GM12878 (cell line): ENCODE results near the gene LRRC59. TPM values are rescaled to one million over a fixed set of nuclear protein-coding genes. Genes with fewer than 3 reads are reported as not detected.

Experiments used
- CEBPB ChIP-seq, 2 experiments: fragments of 150-350 bp in 1 of 2; IDR thresholded peaks; 2 replicates each; pipeline ENCODE4 v1.6.1; 2012 to 2014; ENCODE audit warnings: low read depth in 2 of 2, low read length in 2 of 2, borderline replicate concordance in 1 of 2, inconsistent platforms in 1 of 2
- ETV6 ChIP-seq, 2 experiments: fragments of 450-650 bp in 1 of 2; IDR thresholded peaks in 1 of 2; conservative IDR thresholded peaks in 1 of 2; 2 replicates each; pipeline ENCODE4 v1.6.1; 2014; ENCODE audit warnings: antibody characterized with exemption in 1 of 2, borderline replicate concordance in 1 of 2, low read depth in 1 of 2, mild to moderate bottlenecking in 1 of 2, moderate library complexity in 1 of 2
- GABPA ChIP-seq: IDR thresholded peaks from 2 replicates; pipeline ENCODE4 v1.6.1; 2014; ENCODE audit warnings: antibody characterized with exemption, low read depth, mild to moderate bottlenecking, inconsistent platforms
- HDAC2 ChIP-seq: fragments of 200-600 bp; sonication (generic); IDR thresholded peaks from 2 replicates; pipeline ENCODE4 v1.6.1; 2017
- PAX5 ChIP-seq: IDR thresholded peaks from 2 replicates; pipeline ENCODE4 v1.6.1; 2011; ENCODE audit warnings: low read depth, low read length, borderline replicate concordance
- SP1 ChIP-seq: IDR thresholded peaks from one replicate; pipeline ENCODE4 v1.6.1; 2011; ENCODE audit warnings: low read depth, low read length
- SREBF1 ChIP-seq: IDR thresholded peaks from 2 replicates; pipeline ENCODE4 v1.6.1; 2012; ENCODE audit warnings: mild to moderate bottlenecking, low read length
- TCF3 ChIP-seq: IDR thresholded peaks from 2 replicates; pipeline ENCODE4 v1.6.1; 2012; ENCODE audit warnings: low read depth, mild to moderate bottlenecking, low read length, borderline replicate concordance; ENCODE audit not compliant: insufficient read depth
- polyA plus RNA-seq, 11 experiments: library from polyadenylated mRNA; depleted of rRNA in 4 of 11; unstranded in 6 of 11; stranded (reverse) in 5 of 11; fragments of >200 nt; fragmentation: Nextera tagmentation in 4 of 11; fragmentation: Illumina TruSeq in 1 of 11; extraction: Ambion mirVana in 4 of 11; extraction: Trizol in 1 of 11; gene quantifications; 1 replicate in 1 of 11; 2 replicates in 10 of 11; pipeline versions ENCODE4 v1.2.1 to v1.2.3, GENCODE V29; 2011 to 2016; ENCODE audit warnings: inconsistent platforms in 2 of 11, missing spikeins in 2 of 11, low read depth in 1 of 11
- total RNA-seq, 4 experiments: library from RNA; depleted of rRNA in 3 of 4; stranded (reverse); fragments of >200 nt in 3 of 4; fragmentation: Illumina TruSeq in 1 of 4; extraction: Trizol in 1 of 4; gene quantifications; 2 replicates each; pipeline versions ENCODE4 v1.2.1 to v1.2.3, GENCODE V29; 2013 to 2021
- TF ChIP-seq, protein P1 (sequence below): fragments of 450-650 bp; IDR thresholded peaks from 2 replicates; pipeline ENCODE4 v1.6.1; 2018; ENCODE audit warnings: mild to moderate bottlenecking, low read depth, moderate library complexity; ENCODE audit not compliant: partially characterized antibody
- TF ChIP-seq, protein P2 (sequence below): fragments of 450-650 bp; conservative IDR thresholded peaks from 2 replicates; pipeline ENCODE4 v1.6.1; 2017; ENCODE audit warnings: mild to moderate bottlenecking, moderate library complexity
- TF ChIP-seq, protein P3 (sequence below): IDR thresholded peaks from 2 replicates; pipeline ENCODE4 v1.6.1; 2011; ENCODE audit warnings: low read depth, low read length, improper control_type of control experiment, borderline replicate concordance
- TF ChIP-seq, protein P4 (sequence below): IDR thresholded peaks from 2 replicates; pipeline ENCODE4 v1.6.1; 2012; ENCODE audit warnings: mild to moderate bottlenecking, low read depth, low read length
- TF ChIP-seq, protein P5 (sequence below): IDR thresholded peaks from 2 replicates; pipeline ENCODE4 v1.6.1; 2012; ENCODE audit warnings: low read length, inconsistent platforms
- TF ChIP-seq, protein P6 (sequence below): fragments of 450-650 bp; IDR thresholded peaks from 2 replicates; pipeline ENCODE4 v1.6.1; 2017; ENCODE audit warnings: mild to moderate bottlenecking

Gene LRRC59
- total and polyA plus RNA-seq, 10 of the 15 experiments (the other 5 are each of a cell fraction or from before 2014, with no cell fraction given): 8.8 to 82.2 (median 63.0) TPM

DNA sequence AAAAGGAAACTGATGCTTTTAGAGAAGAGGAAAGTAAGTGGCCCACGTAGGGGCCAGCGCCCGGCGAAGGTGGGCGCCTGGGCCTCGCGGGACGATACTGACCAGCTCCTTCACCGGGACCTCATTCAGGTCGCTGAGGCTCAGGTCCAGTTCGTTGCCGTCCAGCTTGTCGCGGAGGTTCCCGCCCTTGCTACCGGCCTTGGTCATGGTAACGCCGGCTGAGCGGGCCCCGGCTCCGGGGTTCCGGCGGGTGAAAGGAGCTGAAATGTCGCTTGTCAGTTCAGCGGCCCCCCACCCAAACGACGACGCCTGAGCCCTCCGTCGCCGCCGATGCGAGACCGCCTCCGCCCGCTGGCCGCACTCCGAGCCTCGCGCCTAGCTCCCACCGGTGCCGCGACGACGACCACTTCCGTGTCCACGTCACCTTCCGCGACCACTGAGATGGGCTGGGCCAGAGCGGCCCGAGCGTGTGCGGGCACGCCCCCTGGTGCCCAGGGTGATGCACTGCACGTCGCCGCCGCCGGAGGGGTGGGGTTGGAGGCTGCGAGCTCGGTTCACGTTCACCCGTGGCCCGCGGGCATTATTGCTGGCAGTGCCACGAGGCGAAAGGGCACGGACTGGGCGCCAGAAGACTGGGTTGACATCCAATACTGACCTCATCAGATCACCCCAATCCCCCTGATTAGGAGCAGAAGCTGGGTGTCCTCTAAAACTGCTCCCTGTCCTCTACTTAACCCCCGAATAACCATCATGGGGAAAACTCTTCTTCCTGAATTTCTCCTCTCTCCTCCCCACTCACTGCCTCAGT is at the start of gene LRRC59 (continued):
- TF ChIP-seq, protein P1, sequence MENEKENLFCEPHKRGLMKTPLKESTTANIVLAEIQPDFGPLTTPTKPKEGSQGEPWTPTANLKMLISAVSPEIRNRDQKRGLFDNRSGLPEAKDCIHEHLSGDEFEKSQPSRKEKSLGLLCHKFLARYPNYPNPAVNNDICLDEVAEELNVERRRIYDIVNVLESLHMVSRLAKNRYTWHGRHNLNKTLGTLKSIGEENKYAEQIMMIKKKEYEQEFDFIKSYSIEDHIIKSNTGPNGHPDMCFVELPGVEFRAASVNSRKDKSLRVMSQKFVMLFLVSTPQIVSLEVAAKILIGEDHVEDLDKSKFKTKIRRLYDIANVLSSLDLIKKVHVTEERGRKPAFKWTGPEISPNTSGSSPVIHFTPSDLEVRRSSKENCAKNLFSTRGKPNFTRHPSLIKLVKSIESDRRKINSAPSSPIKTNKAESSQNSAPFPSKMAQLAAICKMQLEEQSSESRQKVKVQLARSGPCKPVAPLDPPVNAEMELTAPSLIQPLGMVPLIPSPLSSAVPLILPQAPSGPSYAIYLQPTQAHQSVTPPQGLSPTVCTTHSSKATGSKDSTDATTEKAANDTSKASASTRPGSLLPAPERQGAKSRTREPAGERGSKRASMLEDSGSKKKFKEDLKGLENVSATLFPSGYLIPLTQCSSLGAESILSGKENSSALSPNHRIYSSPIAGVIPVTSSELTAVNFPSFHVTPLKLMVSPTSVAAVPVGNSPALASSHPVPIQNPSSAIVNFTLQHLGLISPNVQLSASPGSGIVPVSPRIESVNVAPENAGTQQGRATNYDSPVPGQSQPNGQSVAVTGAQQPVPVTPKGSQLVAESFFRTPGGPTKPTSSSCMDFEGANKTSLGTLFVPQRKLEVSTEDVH: no peak
- TF ChIP-seq TCF3: peak; percentile 67; the same call in 1 of the 2 replicates
- TF ChIP-seq GABPA: peak; percentile 78
- TF ChIP-seq SP1: peak; percentile 77
- TF ChIP-seq SREBF1: no peak
- TF ChIP-seq PAX5: peak; percentile 92; the same call in 1 of the 2 replicates
- no peak for TF ChIP-seq HDAC2
- TF ChIP-seq CEBPB (IDR thresholded peaks at IDR 0.05; ENCODE audit: borderline replicate concordance in 1 of 2, low read depth in 2 of 2, low read length in 2 of 2): 0 out of 4 replicates have a peak, but pooled peaks of 1 of the 2 experiments have one; percentile 24
- no peak for TF ChIP-seq ETV6 (conservative IDR thresholded peaks at IDR 0.05 in 1 of 2, IDR thresholded peaks at IDR 0.05 in 1 of 2; ENCODE audit: borderline replicate concordance in 1 of 2, low read depth in 1 of 2)
- TF ChIP-seq, protein P2, sequence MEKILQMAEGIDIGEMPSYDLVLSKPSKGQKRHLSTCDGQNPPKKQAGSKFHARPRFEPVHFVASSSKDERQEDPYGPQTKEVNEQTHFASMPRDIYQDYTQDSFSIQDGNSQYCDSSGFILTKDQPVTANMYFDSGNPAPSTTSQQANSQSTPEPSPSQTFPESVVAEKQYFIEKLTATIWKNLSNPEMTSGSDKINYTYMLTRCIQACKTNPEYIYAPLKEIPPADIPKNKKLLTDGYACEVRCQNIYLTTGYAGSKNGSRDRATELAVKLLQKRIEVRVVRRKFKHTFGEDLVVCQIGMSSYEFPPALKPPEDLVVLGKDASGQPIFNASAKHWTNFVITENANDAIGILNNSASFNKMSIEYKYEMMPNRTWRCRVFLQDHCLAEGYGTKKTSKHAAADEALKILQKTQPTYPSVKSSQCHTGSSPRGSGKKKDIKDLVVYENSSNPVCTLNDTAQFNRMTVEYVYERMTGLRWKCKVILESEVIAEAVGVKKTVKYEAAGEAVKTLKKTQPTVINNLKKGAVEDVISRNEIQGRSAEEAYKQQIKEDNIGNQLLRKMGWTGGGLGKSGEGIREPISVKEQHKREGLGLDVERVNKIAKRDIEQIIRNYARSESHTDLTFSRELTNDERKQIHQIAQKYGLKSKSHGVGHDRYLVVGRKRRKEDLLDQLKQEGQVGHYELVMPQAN: peak; percentile 95
- TF ChIP-seq, protein P3, sequence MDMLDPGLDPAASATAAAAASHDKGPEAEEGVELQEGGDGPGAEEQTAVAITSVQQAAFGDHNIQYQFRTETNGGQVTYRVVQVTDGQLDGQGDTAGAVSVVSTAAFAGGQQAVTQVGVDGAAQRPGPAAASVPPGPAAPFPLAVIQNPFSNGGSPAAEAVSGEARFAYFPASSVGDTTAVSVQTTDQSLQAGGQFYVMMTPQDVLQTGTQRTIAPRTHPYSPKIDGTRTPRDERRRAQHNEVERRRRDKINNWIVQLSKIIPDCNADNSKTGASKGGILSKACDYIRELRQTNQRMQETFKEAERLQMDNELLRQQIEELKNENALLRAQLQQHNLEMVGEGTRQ: no peak
- TF ChIP-seq, protein P4, sequence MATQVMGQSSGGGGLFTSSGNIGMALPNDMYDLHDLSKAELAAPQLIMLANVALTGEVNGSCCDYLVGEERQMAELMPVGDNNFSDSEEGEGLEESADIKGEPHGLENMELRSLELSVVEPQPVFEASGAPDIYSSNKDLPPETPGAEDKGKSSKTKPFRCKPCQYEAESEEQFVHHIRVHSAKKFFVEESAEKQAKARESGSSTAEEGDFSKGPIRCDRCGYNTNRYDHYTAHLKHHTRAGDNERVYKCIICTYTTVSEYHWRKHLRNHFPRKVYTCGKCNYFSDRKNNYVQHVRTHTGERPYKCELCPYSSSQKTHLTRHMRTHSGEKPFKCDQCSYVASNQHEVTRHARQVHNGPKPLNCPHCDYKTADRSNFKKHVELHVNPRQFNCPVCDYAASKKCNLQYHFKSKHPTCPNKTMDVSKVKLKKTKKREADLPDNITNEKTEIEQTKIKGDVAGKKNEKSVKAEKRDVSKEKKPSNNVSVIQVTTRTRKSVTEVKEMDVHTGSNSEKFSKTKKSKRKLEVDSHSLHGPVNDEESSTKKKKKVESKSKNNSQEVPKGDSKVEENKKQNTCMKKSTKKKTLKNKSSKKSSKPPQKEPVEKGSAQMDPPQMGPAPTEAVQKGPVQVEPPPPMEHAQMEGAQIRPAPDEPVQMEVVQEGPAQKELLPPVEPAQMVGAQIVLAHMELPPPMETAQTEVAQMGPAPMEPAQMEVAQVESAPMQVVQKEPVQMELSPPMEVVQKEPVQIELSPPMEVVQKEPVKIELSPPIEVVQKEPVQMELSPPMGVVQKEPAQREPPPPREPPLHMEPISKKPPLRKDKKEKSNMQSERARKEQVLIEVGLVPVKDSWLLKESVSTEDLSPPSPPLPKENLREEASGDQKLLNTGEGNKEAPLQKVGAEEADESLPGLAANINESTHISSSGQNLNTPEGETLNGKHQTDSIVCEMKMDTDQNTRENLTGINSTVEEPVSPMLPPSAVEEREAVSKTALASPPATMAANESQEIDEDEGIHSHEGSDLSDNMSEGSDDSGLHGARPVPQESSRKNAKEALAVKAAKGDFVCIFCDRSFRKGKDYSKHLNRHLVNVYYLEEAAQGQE: no peak
- TF ChIP-seq, protein P5, sequence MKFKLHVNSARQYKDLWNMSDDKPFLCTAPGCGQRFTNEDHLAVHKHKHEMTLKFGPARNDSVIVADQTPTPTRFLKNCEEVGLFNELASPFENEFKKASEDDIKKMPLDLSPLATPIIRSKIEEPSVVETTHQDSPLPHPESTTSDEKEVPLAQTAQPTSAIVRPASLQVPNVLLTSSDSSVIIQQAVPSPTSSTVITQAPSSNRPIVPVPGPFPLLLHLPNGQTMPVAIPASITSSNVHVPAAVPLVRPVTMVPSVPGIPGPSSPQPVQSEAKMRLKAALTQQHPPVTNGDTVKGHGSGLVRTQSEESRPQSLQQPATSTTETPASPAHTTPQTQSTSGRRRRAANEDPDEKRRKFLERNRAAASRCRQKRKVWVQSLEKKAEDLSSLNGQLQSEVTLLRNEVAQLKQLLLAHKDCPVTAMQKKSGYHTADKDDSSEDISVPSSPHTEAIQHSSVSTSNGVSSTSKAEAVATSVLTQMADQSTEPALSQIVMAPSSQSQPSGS: no peak; the same call in 1 of the 2 replicates
- TF ChIP-seq, protein P6, sequence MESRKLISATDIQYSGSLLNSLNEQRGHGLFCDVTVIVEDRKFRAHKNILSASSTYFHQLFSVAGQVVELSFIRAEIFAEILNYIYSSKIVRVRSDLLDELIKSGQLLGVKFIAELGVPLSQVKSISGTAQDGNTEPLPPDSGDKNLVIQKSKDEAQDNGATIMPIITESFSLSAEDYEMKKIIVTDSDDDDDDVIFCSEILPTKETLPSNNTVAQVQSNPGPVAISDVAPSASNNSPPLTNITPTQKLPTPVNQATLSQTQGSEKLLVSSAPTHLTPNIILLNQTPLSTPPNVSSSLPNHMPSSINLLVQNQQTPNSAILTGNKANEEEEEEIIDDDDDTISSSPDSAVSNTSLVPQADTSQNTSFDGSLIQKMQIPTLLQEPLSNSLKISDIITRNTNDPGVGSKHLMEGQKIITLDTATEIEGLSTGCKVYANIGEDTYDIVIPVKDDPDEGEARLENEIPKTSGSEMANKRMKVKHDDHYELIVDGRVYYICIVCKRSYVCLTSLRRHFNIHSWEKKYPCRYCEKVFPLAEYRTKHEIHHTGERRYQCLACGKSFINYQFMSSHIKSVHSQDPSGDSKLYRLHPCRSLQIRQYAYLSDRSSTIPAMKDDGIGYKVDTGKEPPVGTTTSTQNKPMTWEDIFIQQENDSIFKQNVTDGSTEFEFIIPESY: no peak
